Epidermal melanocyte (primary cell): ENCODE measurements around the gene PTPA.
"Not testable (repeated sequence)": the region's sequence is repeated elsewhere in the genome, so short reads cannot be mapped to it uniquely, and the experiment has no call there.

Experiments used
- DNase-seq: peaks from one replicate; pipeline ENCODE4 v3.0.0; 2011; ENCODE audit warnings: low spot score; ENCODE audit not compliant: insufficient read length

The PTPA gene

GRCh38 chr9:129175825-129176633 lies 64.8 kb downstream of the PTPA start:
- DNase-seq, result peak; percentile 76

DNA sequence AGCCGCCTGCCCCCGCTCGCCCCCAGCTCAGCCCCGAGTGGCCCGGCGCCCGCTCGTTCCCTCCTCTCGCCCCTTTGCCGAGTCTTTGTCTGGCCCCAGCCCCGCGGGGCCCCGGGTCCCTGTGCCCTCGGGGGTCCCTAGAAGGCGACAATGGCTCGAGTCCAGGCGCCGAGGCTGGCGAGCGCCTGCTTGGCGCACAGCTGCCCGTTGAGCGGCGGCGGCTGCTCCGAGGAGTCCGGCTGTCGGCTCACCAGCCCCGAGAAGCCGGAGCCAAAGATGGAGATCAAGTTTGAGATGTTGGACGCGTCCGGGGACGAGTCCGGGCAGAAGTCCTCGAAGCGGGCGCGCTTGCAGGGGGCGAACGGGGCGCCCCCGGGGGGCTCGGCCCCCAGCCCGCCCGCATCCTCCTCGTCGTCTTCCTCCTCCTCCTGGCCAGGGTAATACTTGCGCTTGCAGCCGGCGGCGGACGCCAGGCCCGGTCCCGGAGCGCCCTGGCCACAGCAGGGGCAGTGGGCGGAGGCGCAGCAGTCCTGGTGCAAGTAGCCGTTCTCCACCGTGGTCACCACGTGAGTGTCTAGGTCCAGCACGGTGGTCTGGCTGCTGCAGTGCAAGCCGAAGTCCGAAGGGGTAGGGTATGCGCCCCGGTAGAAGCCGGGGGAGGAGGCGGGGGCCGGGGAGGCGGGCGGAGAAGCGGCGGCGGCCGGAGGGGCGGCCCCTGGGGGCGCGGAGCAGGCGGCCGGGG lies 65.7 kb downstream of the PTPA start:
- DNase-seq, result peak; percentile 19

DNA sequence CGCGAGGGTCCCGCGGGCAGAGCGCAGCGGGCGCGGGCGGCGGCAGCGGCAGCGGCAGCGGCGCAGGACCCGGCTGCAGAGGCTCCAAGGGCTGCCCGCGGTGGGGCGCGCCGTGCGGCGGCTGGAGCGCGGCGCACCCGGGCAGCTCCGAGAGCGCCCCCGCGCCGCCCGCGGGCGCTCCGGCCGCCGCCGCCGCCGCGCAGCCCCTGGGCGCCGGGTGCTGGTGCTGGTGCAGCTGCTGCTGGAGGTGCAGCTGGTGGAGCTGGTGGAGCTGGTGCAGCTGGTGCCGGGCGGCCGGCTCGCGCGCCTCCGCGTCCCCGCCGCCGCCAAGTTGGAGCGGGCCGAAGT lies 66.2 kb downstream of the PTPA start:
- DNase-seq, result no peak

- peak; percentile 99 for DNase-seq
These were observed 66.8 kb downstream of the PTPA start, which contains the start of gene IER5L for GRCh38 chr9:129177791-129178567. Gene IER5L, minus strand, starts transcription at chr9:129178261. Its CDS starts 209 bp downstream, at chr9:129178052.

- DNase-seq, result no peak
These were observed 67.6 kb downstream of the PTPA start for GRCh38 chr9:129178568-129179382.

GRCh38 chr9:129181246-129181645 lies 70.0 kb downstream of the PTPA start:
- DNase-seq, result no peak

DNA sequence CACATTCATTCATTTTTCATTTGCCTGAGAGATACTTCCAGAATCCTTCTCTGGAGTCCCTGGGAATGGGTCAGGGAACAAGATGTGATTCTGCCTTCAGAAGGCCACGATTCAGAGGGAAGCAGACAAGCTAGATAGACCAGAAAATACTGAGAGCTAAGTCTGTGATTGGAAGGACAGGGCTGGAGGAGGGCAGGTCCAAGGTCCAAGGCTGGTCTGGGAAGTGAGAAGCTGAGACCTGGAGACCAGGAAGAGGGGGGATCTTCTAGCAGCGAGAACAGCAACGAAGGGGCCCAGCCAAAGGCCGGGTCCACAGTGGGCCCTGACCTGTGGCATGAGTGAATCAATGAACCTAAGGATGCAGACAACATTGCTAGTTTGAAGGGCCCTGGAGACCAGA lies 70.9 kb downstream of the PTPA start:
- DNase-seq, result no peak

DNA sequence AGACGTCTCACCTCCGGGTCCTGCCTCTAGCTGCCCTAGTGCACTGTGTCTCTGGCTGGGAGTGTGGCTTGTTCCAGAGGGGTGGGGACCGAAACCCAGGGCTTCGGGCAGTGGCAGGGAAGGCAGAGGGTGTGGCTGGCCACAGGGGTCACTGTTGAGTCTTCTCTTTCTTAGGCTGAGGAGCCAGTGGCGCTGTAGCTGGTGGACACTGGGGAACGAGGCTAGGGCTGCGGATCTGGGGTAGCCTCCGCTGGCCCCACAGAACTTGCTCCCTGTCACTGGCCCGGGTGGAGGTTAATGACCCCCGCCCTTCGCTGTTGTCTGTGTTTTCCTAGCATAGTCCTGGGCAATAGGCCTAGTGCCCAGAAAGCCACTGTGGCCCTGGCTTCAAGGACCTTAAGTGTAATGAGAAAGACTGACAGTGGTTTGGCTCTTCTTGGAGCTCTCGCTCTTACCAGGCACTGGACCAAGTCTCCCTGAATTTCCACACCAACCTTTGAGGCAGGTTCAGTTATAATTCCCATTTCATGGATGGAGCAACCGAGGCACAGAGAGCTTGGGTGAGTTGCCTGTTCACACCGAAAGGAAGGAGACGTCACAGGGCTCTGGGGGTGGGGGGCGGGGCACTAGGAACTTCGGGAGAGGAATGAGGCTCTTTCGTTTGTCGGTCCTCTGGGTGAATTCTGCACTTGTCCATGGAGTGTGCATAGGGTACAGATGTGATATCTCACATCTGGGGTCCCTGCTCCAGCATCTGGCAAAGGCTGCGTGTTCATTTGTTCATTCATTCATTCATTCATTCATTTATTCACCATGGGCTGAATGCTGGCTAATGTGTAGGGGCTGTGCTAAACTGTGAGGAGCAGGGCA lies 71.6 kb downstream of the PTPA start:
- DNase-seq, result peak; percentile 19

GRCh38 chr9:129183495-129184218 lies 72.4 kb downstream of the PTPA start:
- DNase-seq, result no peak

DNA sequence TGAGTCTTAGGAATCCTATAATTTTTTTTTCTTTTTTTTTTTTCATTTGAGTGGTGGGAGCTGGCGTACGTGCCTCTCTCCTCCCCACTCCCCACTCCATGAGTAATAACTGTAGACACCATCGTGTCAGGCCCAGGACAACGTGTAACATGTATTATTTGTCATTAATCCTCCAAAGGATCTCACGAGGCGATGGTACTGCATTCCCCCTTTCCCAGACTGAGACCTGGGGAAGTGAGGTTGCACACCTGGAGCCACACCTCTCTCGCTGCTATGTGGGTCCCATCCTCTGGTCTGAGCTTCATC lies 73.0 kb downstream of the PTPA start:
- no peak for DNase-seq

DNA sequence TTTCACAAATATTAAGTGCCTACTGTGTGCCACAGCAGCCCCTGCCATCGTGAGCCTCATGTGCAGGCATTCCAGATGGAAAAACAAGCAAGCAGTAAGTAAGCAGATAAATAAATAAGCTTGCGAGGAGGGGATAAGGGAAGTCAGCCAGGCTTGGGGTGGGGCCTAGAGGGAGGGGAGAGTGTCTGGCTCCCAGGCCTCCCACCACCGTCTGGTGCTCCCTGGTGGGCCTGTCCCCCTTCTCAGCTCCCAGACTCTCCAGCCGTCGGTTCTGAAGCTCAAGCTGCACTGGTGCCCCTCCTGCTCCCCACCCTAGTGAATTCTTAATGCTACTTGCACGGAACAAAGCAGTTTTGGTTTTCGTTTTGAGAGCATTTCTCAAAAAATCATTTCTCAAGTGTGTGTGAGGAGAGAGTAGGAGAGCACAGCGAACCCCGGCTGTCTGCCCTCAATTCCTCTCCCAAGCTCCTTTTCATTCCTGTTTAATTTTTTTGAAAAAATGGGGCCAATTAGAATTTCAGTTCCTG lies 73.4 kb downstream of the PTPA start:
- DNase-seq, result no peak

DNA sequence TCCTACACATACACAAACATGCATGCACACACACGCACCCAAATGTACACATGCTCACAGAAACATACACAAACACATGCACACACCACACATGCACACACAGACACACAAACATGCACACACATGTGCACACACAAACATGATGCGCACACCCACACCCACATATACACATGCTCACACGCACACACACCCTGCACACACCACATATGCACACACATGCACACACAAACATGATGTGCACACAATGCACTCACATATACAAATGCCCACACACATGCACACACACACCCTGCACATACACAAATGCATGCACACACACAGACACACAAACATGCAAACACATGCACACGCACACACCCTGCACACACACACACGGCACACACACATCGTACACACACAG lies 74.2 kb downstream of the PTPA start:
- no peak for DNase-seq

DNA sequence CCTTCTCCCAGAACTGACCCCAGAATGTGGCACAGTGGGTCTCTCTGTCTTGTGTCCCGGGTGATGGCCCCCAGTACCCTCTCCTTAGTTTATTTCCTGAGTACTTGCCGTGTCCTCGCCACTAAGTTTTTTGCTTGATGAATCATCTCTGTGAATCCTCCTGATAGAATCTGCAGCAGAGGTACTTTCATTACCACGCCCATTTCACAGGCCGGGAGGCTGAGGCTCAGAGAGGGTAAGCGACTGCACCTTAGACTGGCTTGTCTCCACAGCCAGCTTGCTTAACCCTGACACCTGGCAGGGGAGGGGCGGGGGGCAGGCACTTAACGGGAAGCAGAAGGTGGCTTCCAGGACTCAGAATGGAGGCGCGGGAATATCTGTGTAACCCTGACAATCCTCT lies 74.8 kb downstream of the PTPA start:
- no peak for DNase-seq

DNA sequence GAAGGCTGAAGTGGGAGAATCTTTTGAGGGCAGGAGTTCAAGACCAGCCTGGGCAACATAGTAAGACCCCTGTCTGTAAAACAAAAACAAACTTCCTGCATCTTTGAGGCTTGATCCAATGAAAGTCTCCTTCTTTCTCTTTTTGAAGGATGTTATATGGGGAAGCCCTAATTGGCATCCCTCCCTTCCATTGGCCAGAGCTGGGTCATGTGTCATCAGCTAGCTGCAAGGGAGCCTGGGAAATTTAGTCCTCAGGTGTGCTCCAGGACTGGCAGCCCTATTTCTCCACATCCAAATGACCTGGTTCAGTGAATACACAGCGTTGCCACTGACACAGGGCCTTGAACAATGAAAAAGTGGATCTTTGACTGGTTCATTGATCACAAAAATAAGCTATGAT lies 75.8 kb downstream of the PTPA start:
- DNase-seq, result no peak

- DNase-seq, result not testable (repeated sequence)
These were observed 78.8 kb downstream of the PTPA start for GRCh38 chr9:129189971-129190370.

DNA sequence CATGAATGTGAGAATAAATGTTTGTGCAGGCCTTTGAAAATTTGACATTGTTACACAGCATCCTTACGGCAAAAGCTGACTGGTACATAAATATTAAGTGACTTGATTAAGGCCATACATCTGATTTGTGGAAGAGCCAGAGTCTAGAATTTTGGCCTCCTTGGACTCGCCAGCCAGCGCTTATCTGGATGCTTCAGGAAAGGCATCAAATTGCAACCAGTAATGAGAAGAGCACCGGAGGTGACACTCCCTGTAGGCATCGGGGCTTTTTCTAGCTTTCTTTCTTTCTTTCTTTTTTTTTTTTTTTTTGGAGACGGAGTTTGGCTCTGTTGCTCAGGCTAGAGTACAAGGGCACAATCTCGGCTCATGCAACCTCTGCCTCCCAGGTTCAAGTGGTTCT lies 80.0 kb downstream of the PTPA start:
- no peak for DNase-seq

GRCh38 chr9:129193655-129194054 lies 82.4 kb downstream of the PTPA start:
- no peak for DNase-seq

DNA sequence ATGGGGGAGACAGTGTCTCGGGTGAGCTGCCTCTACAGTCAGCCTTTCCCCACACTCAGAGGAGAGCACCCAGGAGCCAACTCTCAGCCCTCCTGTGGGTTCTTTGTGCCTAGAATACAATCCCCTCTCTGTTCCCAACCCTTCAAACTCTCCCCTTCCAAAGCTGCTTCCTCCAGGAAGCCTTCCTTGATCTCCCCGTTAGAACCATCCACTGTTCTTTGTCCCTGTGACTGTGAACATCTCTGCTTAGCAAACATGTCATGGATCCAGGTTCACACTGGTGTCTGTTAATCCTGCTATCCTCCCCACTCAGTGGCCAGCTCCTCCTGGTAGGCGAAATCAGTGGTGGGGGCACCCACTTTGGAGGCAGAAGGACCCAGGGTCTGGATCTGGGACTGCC lies 83.0 kb downstream of the PTPA start:
- no peak for DNase-seq

- no peak for DNase-seq
These were observed 84.4 kb downstream of the PTPA start for GRCh38 chr9:129195606-129196005.
